ENCODE results near the gene CEND1.

CEND1 gene

DNA sequence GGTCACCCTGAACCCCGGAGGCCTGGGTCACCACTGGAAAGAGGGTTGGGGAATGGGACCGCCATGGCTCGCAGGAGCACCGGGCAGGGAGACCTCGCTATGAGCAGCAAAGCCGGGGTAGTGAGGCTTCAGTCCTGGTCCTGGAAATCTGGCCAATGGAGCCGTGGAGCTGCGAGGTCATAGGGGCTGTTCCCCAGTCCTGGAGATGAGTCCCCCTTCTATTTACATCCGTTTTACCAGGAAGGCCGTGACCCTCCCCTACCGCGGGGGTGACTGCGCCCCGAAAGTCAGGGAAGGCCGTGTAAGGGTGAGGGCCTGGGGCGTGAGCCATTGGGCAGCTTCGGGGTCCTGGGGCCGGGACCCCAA lies 14.7 kb upstream of the CEND1 start:
- Mint-ChIP-seq H3K27ac (no peak overlapping the region), H3K4me1 (peaks cover 19% of the 10 kb centered on the region), H3K4me3 (peak overlapping the region; percentile 78), H3K36me3 (ENCODE audit: low read depth) (no peaks in the 10 kb centered on the region), H3K9me3 (no peaks in the 10 kb centered on the region), H3K27me3 (ENCODE audit: low read depth, poor library complexity) (no peaks in the 10 kb centered on the region)
- DNase-seq = no peak
- TF ChIP-seq, protein P1, sequence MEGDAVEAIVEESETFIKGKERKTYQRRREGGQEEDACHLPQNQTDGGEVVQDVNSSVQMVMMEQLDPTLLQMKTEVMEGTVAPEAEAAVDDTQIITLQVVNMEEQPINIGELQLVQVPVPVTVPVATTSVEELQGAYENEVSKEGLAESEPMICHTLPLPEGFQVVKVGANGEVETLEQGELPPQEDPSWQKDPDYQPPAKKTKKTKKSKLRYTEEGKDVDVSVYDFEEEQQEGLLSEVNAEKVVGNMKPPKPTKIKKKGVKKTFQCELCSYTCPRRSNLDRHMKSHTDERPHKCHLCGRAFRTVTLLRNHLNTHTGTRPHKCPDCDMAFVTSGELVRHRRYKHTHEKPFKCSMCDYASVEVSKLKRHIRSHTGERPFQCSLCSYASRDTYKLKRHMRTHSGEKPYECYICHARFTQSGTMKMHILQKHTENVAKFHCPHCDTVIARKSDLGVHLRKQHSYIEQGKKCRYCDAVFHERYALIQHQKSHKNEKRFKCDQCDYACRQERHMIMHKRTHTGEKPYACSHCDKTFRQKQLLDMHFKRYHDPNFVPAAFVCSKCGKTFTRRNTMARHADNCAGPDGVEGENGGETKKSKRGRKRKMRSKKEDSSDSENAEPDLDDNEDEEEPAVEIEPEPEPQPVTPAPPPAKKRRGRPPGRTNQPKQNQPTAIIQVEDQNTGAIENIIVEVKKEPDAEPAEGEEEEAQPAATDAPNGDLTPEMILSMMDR (IDR thresholded peaks at IDR 0.05) = no peak

GRCh38 chr11:803770-804598 lies 14.1 kb upstream of the CEND1 start:
- DNase-seq = peak; percentile 45
- H3K27me3 Mint-ChIP-seq (ENCODE audit: low read depth, poor library complexity) = no peaks in the 10 kb centered on the region
- peak overlapping the region; percentile 78 for H3K4me3 Mint-ChIP-seq
- H3K4me1 Mint-ChIP-seq = peaks cover 18% of the 10 kb centered on the region
- TF ChIP-seq, protein P1 (IDR thresholded peaks at IDR 0.05) = no peak
- no peaks in the 10 kb centered on the region for H3K36me3 Mint-ChIP-seq (ENCODE audit: low read depth)
- no peaks in the 10 kb centered on the region for H3K9me3 Mint-ChIP-seq
- no peak overlapping the region for H3K27ac Mint-ChIP-seq

- no peaks in the 10 kb centered on the region for H3K9me3 Mint-ChIP-seq
- H3K4me3 Mint-ChIP-seq = peak overlapping the region; percentile 78
- DNase-seq = no peak
- H3K4me1 Mint-ChIP-seq = peaks cover 12% of the 10 kb centered on the region
- H3K36me3 Mint-ChIP-seq (ENCODE audit: low read depth) = no peaks in the 10 kb centered on the region
- TF ChIP-seq, protein P1 (IDR thresholded peaks at IDR 0.05) = no peak
- H3K27ac Mint-ChIP-seq = no peak overlapping the region
- no peaks in the 10 kb centered on the region for H3K27me3 Mint-ChIP-seq (ENCODE audit: low read depth, poor library complexity)
These were observed 13.5 kb upstream of the CEND1 start for GRCh38 chr11:803467-803742.

- Mint-ChIP-seq H3K9me3 (no peaks in the 10 kb centered on the region), H3K27me3 (ENCODE audit: low read depth, poor library complexity) (no peaks in the 10 kb centered on the region), H3K36me3 (ENCODE audit: low read depth) (no peaks in the 10 kb centered on the region), H3K27ac (no peak overlapping the region), H3K4me3 (peak overlapping the region; percentile 58), H3K4me1 (peaks cover 8% of the 10 kb centered on the region)
- TF ChIP-seq, protein P1 (IDR thresholded peaks at IDR 0.05) = no peak
- DNase-seq = no peak
These were observed 13.0 kb upstream of the CEND1 start for GRCh38 chr11:802693-803466.

DNA sequence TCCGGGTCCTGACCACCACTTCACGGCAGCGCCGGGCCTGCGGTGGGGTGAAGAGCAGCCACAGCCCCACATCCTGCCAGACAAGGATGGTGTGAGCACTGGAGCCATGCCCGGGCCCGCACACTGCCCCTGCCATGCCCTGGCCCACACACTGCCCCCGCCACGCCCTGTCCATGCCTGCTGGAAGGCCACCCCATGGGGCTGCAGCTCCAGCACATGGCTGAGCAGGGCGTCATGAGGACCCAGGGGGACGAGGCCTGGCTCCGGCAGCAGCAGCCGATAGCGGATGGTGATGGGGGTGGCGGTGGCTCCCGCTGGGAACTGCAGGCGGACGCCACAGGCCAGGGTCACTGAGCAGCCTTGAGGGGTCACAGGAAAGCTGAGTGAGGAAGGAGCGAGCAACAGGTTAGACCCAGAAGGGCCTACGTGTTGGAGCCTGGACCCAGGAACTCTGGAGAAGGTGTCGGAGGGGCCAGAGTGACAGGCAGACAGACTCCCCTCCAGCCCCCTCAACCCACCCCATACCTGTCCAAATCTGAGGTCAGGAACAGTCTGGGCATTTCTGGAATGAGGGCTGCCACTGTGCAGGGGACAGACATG lies 12.2 kb upstream of the CEND1 start:
- H3K4me3 Mint-ChIP-seq = no peak overlapping the region
- H3K9me3 Mint-ChIP-seq = no peaks in the 10 kb centered on the region
- no peaks in the 10 kb centered on the region for H3K36me3 Mint-ChIP-seq (ENCODE audit: low read depth)
- no peaks in the 10 kb centered on the region for H3K27me3 Mint-ChIP-seq (ENCODE audit: low read depth, poor library complexity)
- DNase-seq = no peak
- TF ChIP-seq, protein P1 (IDR thresholded peaks at IDR 0.05) = no peak
- H3K4me1 Mint-ChIP-seq = peaks cover 6% of the 10 kb centered on the region
- H3K27ac Mint-ChIP-seq = no peak overlapping the region

Data from nephron progenitor cell (in vitro differentiated cells).